HepG2 (cell line): ENCODE data around the gene TCAP. TPM values are rescaled to one million over a fixed set of nuclear protein-coding genes. Genes with fewer than 3 reads are reported as not detected.
A peak's percentile ranks its signal among the peaks of the same experiment; 100 is the strongest.

Experiments
- AKNA ChIP-seq: sonication (generic); formaldehyde crosslinking; IDR thresholded peaks from 2 replicates; pipeline ENCODE4 v1.4.0; 2020; ENCODE audit warnings: missing genetic modification reagents, borderline replicate concordance
- DNMT3B ChIP-seq: conservative IDR thresholded peaks from 2 replicates; pipeline ENCODE4 v1.6.1; 2016; ENCODE audit warnings: missing biosample characterization, control low read depth
- HOXD1 ChIP-seq: sonication (generic); formaldehyde crosslinking; IDR thresholded peaks from 2 replicates; pipeline ENCODE4 v1.5.0; 2020; ENCODE audit warnings: missing genetic modification reagents
- KDM1A ChIP-seq: IDR thresholded peaks from 2 replicates; pipeline ENCODE4 v1.6.1; 2016; ENCODE audit warnings: missing compliant biosample characterization
- NCOA2 ChIP-seq: sonication (generic); formaldehyde crosslinking; IDR thresholded peaks from 2 replicates; pipeline ENCODE4 v1.8.0; 2022; ENCODE audit warnings: inconsistent platforms
- PHF5A ChIP-seq: IDR thresholded peaks from one replicate; pipeline ENCODE4 v1.6.1; 2018; ENCODE audit warnings: low read depth, missing genetic modification reagents; ENCODE audit not compliant: unreplicated experiment
- POLR2G ChIP-seq: fragments of 200-400 bp; formaldehyde crosslinking; IDR thresholded peaks from 2 replicates; pipeline ENCODE4 v1.6.1; 2018; ENCODE audit warnings: mild to moderate bottlenecking, low read depth, low read length, moderate library complexity
- SRSF9 ChIP-seq: fragments of 200-400 bp; formaldehyde crosslinking; IDR thresholded peaks from 2 replicates; pipeline ENCODE4 v1.6.1; 2018; ENCODE audit warnings: borderline replicate concordance, mild to moderate bottlenecking, low read depth, low read length; ENCODE audit not compliant: insufficient read depth, poor library complexity, severe bottlenecking
- TEAD3 ChIP-seq: optimal IDR thresholded peaks from 2 replicates; pipeline ENCODE3; 2016; ENCODE audit warnings: borderline replicate concordance
- ZNF816 ChIP-seq: sonication (generic); formaldehyde crosslinking; IDR thresholded peaks from 2 replicates; pipeline ENCODE4 v1.8.0; 2022; ENCODE audit warnings: missing genetic modification reagents, mild to moderate bottlenecking, borderline replicate concordance
- ZUFSP ChIP-seq: sonication (generic); formaldehyde crosslinking; IDR thresholded peaks from 2 replicates; pipeline ENCODE4 v1.9.0; 2021; ENCODE audit warnings: missing genetic modification reagents, mild to moderate bottlenecking, borderline replicate concordance
- polyA plus RNA-seq, 8 experiments: library from polyadenylated mRNA; depleted of rRNA in 3 of 8; stranded (reverse) in 7 of 8; unstranded in 1 of 8; fragments of >200 nt; fragmentation: Illumina TruSeq in 4 of 8; extraction: Trizol in 4 of 8; gene quantifications; 2 replicates each; pipeline versions ENCODE4 v1.2.1 to v1.2.3, GENCODE V29; 2011 to 2016; ENCODE audit warnings: low read depth in 4 of 8, missing spikeins in 1 of 8, mixed read lengths in 1 of 8; ENCODE audit not compliant: insufficient read depth in 1 of 8
- total RNA-seq, 5 experiments: library from RNA; depleted of rRNA; stranded (reverse); fragments of >200 nt; fragmentation: Illumina TruSeq; extraction: Trizol; gene quantifications; 2 replicates each; pipeline ENCODE4 v1.2.3, GENCODE V29; 2016; ENCODE audit warnings: low read depth in 1 of 5
- TF ChIP-seq, protein P1 (sequence below): sonication (generic); formaldehyde crosslinking; IDR thresholded peaks from 2 replicates; pipeline ENCODE4 v1.5.0; 2020; ENCODE audit warnings: mild to moderate bottlenecking, missing genetic modification reagents, borderline replicate concordance
- TF ChIP-seq, protein P2 (sequence below): sonication (generic); formaldehyde crosslinking; IDR thresholded peaks from 2 replicates; pipeline ENCODE4 v1.8.1; 2023; ENCODE audit warnings: missing genetic modification reagents, inconsistent platforms, borderline replicate concordance
- TF ChIP-seq, protein P3 (sequence below): IDR thresholded peaks from 2 replicates; pipeline ENCODE4 v1.6.1; 2016; ENCODE audit warnings: mild to moderate bottlenecking, missing biosample characterization, missing genetic modification reagents

Gene TCAP
- total and polyA plus RNA-seq, 2 of the 13 experiments (the other 11 are each of a cell fraction or from before 2014, with no cell fraction given): 0.24 to 0.65 TPM

- TF ChIP-seq, protein P1, sequence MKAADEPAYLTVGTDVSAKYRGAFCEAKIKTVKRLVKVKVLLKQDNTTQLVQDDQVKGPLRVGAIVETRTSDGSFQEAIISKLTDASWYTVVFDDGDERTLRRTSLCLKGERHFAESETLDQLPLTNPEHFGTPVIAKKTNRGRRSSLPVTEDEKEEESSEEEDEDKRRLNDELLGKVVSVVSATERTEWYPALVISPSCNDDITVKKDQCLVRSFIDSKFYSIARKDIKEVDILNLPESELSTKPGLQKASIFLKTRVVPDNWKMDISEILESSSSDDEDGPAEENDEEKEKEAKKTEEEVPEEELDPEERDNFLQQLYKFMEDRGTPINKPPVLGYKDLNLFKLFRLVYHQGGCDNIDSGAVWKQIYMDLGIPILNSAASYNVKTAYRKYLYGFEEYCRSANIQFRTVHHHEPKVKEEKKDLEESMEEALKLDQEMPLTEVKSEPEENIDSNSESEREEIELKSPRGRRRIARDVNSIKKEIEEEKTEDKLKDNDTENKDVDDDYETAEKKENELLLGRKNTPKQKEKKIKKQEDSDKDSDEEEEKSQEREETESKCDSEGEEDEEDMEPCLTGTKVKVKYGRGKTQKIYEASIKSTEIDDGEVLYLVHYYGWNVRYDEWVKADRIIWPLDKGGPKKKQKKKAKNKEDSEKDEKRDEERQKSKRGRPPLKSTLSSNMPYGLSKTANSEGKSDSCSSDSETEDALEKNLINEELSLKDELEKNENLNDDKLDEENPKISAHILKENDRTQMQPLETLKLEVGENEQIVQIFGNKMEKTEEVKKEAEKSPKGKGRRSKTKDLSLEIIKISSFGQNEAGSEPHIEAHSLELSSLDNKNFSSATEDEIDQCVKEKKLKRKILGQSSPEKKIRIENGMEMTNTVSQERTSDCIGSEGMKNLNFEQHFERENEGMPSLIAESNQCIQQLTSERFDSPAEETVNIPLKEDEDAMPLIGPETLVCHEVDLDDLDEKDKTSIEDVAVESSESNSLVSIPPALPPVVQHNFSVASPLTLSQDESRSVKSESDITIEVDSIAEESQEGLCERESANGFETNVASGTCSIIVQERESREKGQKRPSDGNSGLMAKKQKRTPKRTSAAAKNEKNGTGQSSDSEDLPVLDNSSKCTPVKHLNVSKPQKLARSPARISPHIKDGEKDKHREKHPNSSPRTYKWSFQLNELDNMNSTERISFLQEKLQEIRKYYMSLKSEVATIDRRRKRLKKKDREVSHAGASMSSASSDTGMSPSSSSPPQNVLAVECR (CRISPR knock-in tag): peak; percentile 78; the same call in 1 of the 2 replicates
- TF ChIP-seq PHF5A (CRISPR knock-in tag): no peak
- TF ChIP-seq TEAD3 (CRISPR knock-in tag): peak; percentile 54
- TF ChIP-seq ZUFSP (CRISPR knock-in tag): no peak
- no peak; the same call in 1 of the 2 replicates for TF ChIP-seq KDM1A (CRISPR knock-in tag)
- TF ChIP-seq, protein P2, sequence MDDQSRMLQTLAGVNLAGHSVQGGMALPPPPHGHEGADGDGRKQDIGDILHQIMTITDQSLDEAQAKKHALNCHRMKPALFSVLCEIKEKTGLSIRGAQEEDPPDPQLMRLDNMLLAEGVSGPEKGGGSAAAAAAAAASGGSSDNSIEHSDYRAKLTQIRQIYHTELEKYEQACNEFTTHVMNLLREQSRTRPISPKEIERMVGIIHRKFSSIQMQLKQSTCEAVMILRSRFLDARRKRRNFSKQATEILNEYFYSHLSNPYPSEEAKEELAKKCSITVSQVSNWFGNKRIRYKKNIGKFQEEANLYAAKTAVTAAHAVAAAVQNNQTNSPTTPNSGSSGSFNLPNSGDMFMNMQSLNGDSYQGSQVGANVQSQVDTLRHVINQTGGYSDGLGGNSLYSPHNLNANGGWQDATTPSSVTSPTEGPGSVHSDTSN (CRISPR knock-in tag): no peak
- TF ChIP-seq HOXD1 (CRISPR knock-in tag): no peak
- peak; percentile 59; the same call in 1 of the 2 replicates for TF ChIP-seq DNMT3B (CRISPR knock-in tag)
- TF ChIP-seq SRSF9: no peak
- peak; percentile 57 for TF ChIP-seq NCOA2 (CRISPR knock-in tag)
- TF ChIP-seq, protein P3, sequence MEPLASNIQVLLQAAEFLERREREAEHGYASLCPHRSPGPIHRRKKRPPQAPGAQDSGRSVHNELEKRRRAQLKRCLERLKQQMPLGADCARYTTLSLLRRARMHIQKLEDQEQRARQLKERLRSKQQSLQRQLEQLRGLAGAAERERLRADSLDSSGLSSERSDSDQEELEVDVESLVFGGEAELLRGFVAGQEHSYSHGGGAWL (CRISPR knock-in tag): peak; percentile 94
- TF ChIP-seq AKNA: no peak
- TF ChIP-seq POLR2G: no peak
- TF ChIP-seq ZNF816 (CRISPR knock-in tag): no peak; the same call in 1 of the 2 replicates
Observed at GRCh38 chr17:39667945-39668924, 3.1 kb downstream of the TCAP start, which contains the start of gene PNMT (continued).
